ENCODE results near the gene TLR1.
"Not testable (repeated sequence)": the region's sequence is repeated elsewhere in the genome, so short reads cannot be mapped to it uniquely, and the experiment has no call there.

TLR1 gene

DNA sequence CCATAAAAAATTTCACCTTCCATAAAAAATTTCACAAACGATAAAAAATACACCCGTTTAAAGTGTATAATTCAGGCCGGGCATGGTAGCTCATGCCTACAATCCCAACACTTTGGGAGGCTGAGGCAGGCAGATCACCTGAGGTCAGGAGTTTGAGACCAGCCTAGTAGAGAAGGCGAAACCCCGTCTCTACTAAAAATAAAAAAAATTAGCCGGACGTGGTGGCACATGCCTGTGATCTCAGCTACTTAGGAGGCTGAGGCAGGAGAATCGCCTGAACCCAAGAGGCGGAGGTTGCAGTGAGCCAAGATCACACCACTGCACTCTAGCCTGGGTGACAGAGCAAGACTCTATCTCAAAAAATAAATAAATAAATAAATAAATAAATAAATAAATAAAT is 1.7 kb upstream of the TLR1 start:
- not testable (repeated sequence) for DNase-seq (ENCODE audit: low read depth in 1 of 2, low spot score in 1 of 2)

DNA sequence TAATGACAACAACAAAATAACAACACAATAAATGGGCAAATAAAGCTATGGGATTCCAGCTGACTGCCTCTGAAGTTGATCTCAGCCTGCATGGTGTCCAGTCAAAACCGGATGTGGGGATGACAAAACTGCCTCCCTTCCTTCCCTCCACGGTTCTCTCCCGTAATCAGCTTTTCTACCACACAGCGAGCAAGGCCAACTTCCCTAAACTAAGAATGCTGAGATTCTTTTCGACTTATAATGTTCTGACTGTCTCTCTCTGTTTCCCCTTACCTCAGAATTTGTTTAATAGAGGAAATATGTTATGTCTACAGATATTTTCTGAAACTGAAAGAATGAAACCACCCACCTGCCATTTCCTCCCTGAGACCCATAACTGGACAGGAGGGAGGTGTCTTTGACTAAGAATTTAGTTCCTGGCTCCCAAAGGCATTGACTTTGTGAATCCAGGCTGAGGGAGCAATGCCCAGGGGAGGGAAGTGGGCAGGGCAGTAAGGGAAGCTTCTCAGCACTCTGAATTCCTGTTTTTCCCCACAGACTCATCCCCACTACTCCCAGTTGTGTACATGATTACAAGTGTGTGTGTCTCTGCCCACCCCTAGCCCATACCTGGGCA is 1.0 kb upstream of the TLR1 start:
- no peak for DNase-seq (ENCODE audit: low read depth in 1 of 2, low spot score in 1 of 2)

DNA sequence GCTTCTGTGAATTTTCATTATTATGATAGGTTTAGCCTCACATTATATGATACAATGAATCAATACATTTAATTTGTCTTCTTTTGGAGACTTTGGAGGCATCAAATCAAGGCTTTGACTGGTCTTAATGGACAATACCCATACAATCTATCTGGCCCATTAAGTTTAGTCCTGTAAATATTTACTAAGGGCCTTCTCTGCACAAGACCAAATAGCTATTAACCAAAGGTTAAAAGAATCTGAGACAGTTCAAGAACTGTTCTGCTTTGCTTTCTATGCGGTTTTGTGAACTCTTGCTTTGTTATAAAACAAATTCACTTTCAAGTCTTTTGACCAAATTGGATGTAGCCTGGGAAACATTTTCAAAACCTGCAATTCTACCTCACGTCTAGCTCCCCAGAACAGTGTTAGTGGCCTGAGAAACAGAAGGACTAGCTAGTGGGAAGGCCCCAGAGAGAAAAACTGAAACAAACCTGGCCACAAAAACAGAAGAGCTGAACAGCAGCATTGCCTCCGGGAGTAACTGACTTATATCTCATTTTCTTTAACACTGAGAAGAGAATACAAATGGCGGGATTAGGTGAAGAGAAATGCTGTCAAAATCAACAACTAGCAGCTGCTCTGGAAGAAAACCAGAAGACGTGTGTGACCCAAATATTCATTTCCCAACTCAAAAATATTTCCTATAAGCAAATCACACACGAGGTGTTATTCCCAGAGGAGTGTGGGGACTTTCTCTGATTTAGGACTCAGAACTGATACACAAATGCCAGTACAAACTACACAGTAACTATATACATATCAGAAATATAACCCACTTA is 548 bp downstream of the TLR1 start:
- peak in 1 of 2 donors; percentile 38 for DNase-seq (ENCODE audit: low read depth in 1 of 2, low spot score in 1 of 2)

GRCh38 chr4:38802561-38803355 is 1.8 kb downstream of the TLR1 start:
- no peak for DNase-seq (ENCODE audit: low read depth in 1 of 2, low spot score in 1 of 2)

DNA sequence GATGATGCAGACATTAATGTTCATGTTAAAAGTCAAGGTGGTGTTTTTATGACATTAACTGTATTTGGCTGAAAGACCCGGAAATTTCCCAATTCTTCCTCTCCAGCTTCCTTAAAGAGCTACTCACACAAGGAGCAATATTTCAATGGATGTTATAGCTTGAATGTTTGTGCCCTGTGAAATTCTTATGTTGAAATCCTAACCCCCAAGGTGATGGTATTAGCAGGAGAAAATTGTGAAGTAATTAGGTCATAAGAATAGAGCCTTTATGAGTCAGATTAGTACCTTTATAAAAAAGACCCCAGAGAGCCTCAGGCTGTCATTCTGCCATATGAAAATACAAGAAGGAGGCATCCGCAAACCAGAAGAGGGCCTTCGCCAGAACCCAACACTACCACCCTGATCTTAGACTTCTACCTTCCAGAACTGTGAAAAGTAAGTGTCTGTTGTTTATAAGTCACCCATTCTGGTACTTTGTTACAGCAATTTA is 3.6 kb downstream of the TLR1 start:
- no peak for DNase-seq (ENCODE audit: low read depth in 1 of 2, low spot score in 1 of 2)

GRCh38 chr4:38800366-38800765 is 4.2 kb downstream of the TLR1 start:
- DNase-seq (ENCODE audit: low read depth in 1 of 2, low spot score in 1 of 2), result no peak

DNA sequence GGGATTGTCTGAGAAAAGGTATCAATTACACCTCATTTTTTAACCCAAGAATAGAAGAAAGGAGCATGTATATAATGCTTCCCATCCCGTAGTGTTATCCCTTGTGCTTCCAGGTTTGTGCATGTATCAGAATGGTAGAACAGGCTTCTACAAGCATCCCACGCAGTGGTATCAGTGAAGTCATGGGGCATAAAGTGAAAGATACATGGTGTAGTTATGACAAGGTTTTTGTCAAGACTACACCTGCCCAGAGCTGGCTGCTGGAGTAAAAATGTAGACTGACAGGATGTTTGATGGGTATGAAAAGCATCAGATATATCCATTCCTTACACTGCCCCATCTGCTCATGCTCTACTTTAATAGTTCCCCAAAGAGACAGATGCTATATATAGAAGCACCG is 9.5 kb downstream of the TLR1 start:
- DNase-seq (ENCODE audit: low read depth in 1 of 2, low spot score in 1 of 2), result no peak

DNA sequence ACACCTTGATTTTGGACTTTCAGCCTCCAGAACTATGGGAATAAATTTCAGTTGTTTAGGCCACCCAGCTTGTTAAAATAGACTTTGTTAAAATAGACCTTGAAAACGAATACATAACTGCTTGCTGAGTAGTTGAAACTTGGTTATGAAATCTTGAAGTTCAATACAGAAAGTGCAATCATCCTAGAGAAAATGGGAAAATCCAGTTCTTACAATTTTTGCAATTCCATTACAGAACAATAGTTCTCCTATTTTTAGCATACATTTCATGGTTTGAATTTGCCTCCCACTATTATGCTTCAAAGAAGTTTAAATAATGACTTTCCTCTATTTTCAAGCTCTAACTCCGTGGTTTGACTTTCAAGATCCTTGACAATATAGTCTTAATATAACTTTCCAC is 10.5 kb downstream of the TLR1 start:
- DNase-seq (ENCODE audit: low read depth in 1 of 2, low spot score in 1 of 2), result no peak

- DNase-seq (ENCODE audit: low read depth in 1 of 2, low spot score in 1 of 2), result no peak
These were observed 13.6 kb downstream of the TLR1 start for GRCh38 chr4:38791010-38791409.

- DNase-seq (ENCODE audit: low read depth in 1 of 2, low spot score in 1 of 2), result no peak
These were observed 16.3 kb downstream of the TLR1 start for GRCh38 chr4:38788317-38788716.

DNA sequence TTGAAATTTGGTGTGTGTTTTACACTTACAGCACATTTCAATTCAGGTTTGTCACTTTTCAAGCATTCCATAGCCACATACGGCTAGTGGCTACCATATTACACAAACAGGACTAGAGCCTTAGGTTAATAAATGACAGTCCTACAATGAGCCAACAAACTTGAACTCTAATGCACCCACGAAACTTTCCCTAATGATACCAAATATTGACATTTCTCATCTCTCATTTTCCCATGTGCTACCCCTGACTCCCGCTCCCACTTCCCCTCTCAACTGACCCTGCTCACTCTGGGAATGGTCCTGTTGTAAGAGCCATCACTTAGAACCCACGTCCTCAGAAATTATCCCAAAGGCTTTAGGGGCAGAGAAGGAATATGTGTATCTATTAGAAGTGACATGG is 16.9 kb downstream of the TLR1 start:
- DNase-seq (ENCODE audit: low read depth in 1 of 2, low spot score in 1 of 2), result no peak

DNA sequence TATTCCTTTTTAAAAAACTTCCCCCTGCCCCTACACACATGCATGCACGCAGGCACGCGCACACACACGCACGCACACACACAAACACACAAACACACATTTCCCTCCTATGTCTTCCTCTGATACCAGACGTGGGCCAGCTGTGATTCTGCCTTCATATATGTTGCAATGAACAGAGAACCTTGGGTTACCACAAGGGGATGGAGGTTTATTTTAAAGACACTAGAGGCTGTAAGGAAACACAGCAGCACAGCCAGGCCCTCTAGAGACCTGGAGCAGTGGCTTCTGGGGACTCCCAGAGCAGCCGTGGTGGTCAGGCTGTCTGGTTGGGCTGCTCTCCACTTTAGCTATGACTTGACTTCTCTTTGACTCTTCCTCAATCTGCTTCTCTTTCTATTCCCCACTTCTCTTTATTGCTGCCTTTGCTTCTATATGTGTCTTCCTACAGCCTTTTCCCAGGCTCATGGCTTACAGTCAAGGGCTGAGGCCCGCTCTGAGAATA is 18.6 kb downstream of the TLR1 start:
- DNase-seq (ENCODE audit: low read depth in 1 of 2, low spot score in 1 of 2), result no peak

GRCh38 chr4:38785041-38785790 is 19.4 kb downstream of the TLR1 start:
- no peak for DNase-seq (ENCODE audit: low read depth in 1 of 2, low spot score in 1 of 2)

GRCh38 chr4:38784141-38784540 is 20.4 kb downstream of the TLR1 start:
- DNase-seq (ENCODE audit: low read depth in 1 of 2, low spot score in 1 of 2), result no peak

DNA sequence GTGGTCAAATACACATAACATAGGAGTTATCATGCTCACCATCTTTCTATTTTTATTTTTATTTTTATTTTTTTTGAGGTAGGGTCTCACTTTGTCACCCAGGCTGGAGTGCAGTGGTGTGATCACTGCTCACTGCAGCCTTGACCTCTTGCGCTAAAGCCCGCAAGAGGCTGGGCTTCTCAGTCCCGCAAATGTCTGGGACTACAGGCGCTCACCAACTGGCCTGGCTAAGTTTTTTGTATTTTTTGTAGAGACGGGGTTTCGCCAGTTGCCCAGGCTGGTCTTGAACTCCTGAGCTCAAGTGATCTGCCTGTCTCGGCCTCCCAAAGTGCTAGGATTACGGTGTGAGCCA is 21.5 kb downstream of the TLR1 start:
- DNase-seq (ENCODE audit: low read depth in 1 of 2, low spot score in 1 of 2), result no peak

GRCh38 chr4:38782452-38783108 is 22.0 kb downstream of the TLR1 start, which contains the start of gene TLR10:
TSS of gene TLR10 (minus strand) at chr4:38782990. CDS start at chr4:38775590, 7,400 bp downstream.
- peak in 1 of 2 donors; percentile 48 for DNase-seq (ENCODE audit: low read depth in 1 of 2, low spot score in 1 of 2)

GRCh38 chr4:38781854-38782261 is 22.7 kb downstream of the TLR1 start:
- no peak for DNase-seq (ENCODE audit: low read depth in 1 of 2, low spot score in 1 of 2)

- DNase-seq (ENCODE audit: low read depth in 1 of 2, low spot score in 1 of 2), result no peak
These were observed 23.6 kb downstream of the TLR1 start for GRCh38 chr4:38780833-38781484.

DNA sequence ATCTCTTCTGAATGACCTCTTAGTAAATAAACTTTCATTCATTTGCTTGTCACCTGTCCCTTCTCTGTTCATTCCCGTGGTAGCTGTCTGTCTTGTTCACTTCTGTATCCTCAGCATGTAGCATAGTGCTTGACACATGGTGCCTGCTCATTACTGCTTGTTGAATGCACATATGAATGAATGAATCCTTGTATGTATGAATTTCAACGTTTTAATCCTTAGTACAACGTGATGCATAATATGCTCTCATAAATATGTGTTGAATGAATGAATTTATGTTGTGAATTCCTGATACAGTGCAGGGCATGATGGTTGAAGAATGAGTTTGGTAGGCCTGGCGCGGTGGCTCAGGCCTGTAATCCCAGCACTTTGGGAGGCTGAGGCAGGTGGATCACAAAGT is 24.8 kb downstream of the TLR1 start:
- no peak for DNase-seq (ENCODE audit: low read depth in 1 of 2, low spot score in 1 of 2)

- DNase-seq (ENCODE audit: low read depth in 1 of 2, low spot score in 1 of 2), result not testable (repeated sequence)
These were observed 26.7 kb downstream of the TLR1 start for GRCh38 chr4:38777925-38778324.

Measured in activated CD4-positive, alpha-beta T cell treated with anti-CD3 and anti-CD28 coated beads, Interleukin-2, amount 50 U/mL, for 24 hours (primary cell).